IPS-20b (cell line): ENCODE measurements around the gene ADGRF1.

ENCODE experiments used
- H3K27ac ChIP-seq: one replicate; pipeline ENCODE4 v1.5.1; 2013; ENCODE audit warnings: low read length
- H3K27me3 ChIP-seq: 2 replicates; pipeline ENCODE4 v1.6.1; 2013; ENCODE audit warnings: mild to moderate bottlenecking, low read length, inconsistent platforms; ENCODE audit not compliant: insufficient read depth
- H3K36me3 ChIP-seq: 2 replicates; pipeline ENCODE4 v1.6.1; 2013; ENCODE audit warnings: low read depth, mild to moderate bottlenecking, inconsistent platforms, low read length, moderate library complexity; ENCODE audit not compliant: insufficient read depth
- H3K4me1 ChIP-seq: 2 replicates; pipeline ENCODE4 v1.6.1; 2013; ENCODE audit warnings: mild to moderate bottlenecking, control low read depth, inconsistent platforms, low read length, moderate library complexity; ENCODE audit not compliant: insufficient read depth
- H3K4me3 ChIP-seq: 2 replicates; pipeline ENCODE4 v1.5.1; 2013; ENCODE audit warnings: mild to moderate bottlenecking, low read length, inconsistent platforms
- H3K9ac ChIP-seq: 2 replicates; pipeline ENCODE4 v1.6.1; 2013; ENCODE audit warnings: low read depth, mild to moderate bottlenecking, inconsistent platforms, low read length, moderate library complexity
- H3K9me3 ChIP-seq: 2 replicates; pipeline ENCODE4 v1.6.1; 2013; ENCODE audit warnings: mild to moderate bottlenecking, low read depth, low read length, inconsistent platforms; ENCODE audit not compliant: insufficient read depth

Gene ADGRF1

DNA sequence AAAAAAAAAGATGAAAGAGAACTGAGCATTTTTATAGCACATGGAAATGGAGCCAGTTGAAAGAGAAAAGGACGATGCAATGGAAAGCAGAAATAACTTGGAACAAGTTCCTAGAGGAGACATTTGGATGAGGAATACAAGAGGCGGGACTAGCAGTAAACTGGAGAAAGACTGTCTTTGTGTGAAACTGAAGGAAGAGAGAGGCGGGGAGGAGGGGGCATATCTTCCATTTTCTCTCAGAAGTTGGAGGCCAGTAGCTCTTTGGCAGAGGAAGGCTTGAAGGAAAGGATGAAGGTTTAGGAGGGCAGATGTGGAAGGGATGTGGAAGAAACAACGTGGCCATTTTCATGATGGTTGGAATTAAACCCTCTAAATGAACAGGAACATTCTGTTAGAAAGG is 33.0 kb upstream of the ADGRF1 start:
- no peaks in the 10 kb centered on the region for H3K36me3 ChIP-seq
- no peaks in the 10 kb centered on the region for H3K27me3 ChIP-seq
- no peak overlapping the region for H3K4me3 ChIP-seq
- peaks cover 5% of the 10 kb centered on the region; the same call in 1 of the 2 replicates for H3K4me1 ChIP-seq
- no peak overlapping the region for H3K9ac ChIP-seq
- H3K9me3 ChIP-seq = no peaks in the 10 kb centered on the region
- no peak overlapping the region for H3K27ac ChIP-seq

GRCh38 chr6:47073125-47074110 is 31.3 kb upstream of the ADGRF1 start:
- peaks cover 5% of the 10 kb centered on the region; the same call in 1 of the 2 replicates for H3K4me1 ChIP-seq

GRCh38 chr6:47072667-47073066 is 30.5 kb upstream of the ADGRF1 start:
- Histone ChIP-seq H3K27me3 (no peaks in the 10 kb centered on the region), H3K9me3 (no peaks in the 10 kb centered on the region), H3K9ac (no peak overlapping the region), H3K36me3 (no peaks in the 10 kb centered on the region), H3K27ac (no peak overlapping the region), H3K4me1 (peaks cover 5% of the 10 kb centered on the region; the same call in 1 of the 2 replicates), H3K4me3 (no peak overlapping the region)

More at GRCh38 chr6:47073125-47074110, 31.3 kb upstream of the ADGRF1 start:
- Histone ChIP-seq H3K9me3 (no peaks in the 10 kb centered on the region), H3K9ac (no peak overlapping the region), H3K4me3 (no peak overlapping the region), H3K27ac (no peak overlapping the region), H3K36me3 (no peaks in the 10 kb centered on the region), H3K27me3 (no peaks in the 10 kb centered on the region)

- peaks cover 2% of the 10 kb centered on the region; the same call in 1 of the 2 replicates for H3K4me1 ChIP-seq
- no peak overlapping the region for H3K4me3 ChIP-seq
- H3K9me3 ChIP-seq = peaks cover 4% of the 10 kb centered on the region; the same call in 1 of the 2 replicates
- H3K36me3 ChIP-seq = no peaks in the 10 kb centered on the region
- no peaks in the 10 kb centered on the region for H3K27me3 ChIP-seq
- H3K9ac ChIP-seq = no peak overlapping the region
- no peak overlapping the region for H3K27ac ChIP-seq
These were observed 29.5 kb upstream of the ADGRF1 start for GRCh38 chr6:47071681-47072080.

DNA sequence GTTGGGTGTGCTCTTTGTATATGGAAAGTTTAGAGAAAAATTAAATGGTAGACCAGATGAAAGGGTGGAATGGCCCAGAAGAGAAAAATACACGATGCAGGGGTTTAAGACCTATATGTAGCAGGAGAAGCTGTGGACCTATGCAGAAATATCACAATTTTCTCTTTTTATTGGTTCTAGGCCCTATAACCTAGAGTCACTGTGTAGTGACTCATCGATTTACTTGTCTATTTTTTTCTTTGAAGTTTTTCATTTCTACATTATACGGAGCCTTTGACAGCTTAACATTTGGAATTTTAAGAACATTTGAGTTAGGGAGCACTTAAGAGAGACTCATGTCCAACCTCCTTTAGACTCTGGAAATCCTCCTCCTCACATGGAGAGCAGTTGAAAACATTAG is 28.3 kb upstream of the ADGRF1 start:
- no peak overlapping the region for H3K9ac ChIP-seq
- H3K9me3 ChIP-seq = peaks cover 6% of the 10 kb centered on the region; the same call in 1 of the 2 replicates
- no peak overlapping the region for H3K4me3 ChIP-seq
- H3K36me3 ChIP-seq = no peaks in the 10 kb centered on the region
- no peaks in the 10 kb centered on the region for H3K27me3 ChIP-seq
- 0 out of 2 replicates have a peak, but pooled peaks cover 2% of the 10 kb centered on the region for H3K4me1 ChIP-seq
- no peak overlapping the region for H3K27ac ChIP-seq

DNA sequence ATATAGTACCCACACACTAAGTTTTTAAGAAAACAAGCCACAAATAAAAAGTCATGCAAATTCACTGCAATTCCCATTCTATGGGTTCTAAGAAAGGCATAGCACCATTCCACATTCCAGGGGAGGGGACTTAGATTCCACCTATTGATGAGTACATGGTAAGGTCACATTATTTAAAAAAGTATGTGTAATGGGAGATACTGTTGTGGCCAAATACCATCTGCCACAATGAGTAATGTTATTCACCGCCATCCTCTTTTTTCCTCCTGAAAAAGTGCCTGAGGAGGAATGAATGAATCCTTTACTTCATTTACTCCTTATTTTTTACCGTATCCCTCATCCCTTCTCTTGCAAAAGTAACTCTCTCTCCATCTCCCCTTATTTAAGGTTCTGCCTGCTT is 27.0 kb upstream of the ADGRF1 start:
- Histone ChIP-seq H3K9ac (no peak overlapping the region), H3K36me3 (no peaks in the 10 kb centered on the region), H3K4me3 (no peak overlapping the region), H3K9me3 (peaks cover 6% of the 10 kb centered on the region; the same call in 1 of the 2 replicates), H3K27ac (no peak overlapping the region), H3K4me1 (0 out of 2 replicates have a peak, but pooled peaks cover 2% of the 10 kb centered on the region), H3K27me3 (no peaks in the 10 kb centered on the region)

DNA sequence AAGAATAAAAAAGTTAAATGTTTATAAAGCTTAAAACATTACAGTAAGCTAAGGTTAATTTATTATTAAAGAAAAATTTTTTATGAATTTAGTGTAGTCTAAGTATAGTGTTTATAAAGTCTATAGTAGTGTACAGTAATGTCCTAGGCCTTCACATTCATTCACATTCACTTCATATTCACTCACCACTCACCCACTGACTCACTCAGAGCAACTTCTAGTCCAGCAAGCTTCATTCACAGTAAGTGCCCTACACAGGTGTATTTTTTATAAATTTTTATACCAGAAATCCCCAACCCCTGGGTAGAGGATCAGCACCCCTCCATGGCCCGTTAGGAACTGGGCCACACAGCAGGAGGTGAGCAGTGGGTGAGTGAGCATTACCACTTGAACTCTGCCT is 24.3 kb upstream of the ADGRF1 start:
- Histone ChIP-seq H3K36me3 (no peaks in the 10 kb centered on the region), H3K4me1 (no peaks in the 10 kb centered on the region), H3K27me3 (no peaks in the 10 kb centered on the region), H3K9me3 (peaks cover 6% of the 10 kb centered on the region; the same call in 1 of the 2 replicates), H3K4me3 (no peak overlapping the region), H3K9ac (no peak overlapping the region), H3K27ac (no peak overlapping the region)

GRCh38 chr6:47064274-47064673 is 22.1 kb upstream of the ADGRF1 start:
- Histone ChIP-seq H3K9me3 (peaks cover 6% of the 10 kb centered on the region; the same call in 1 of the 2 replicates), H3K27ac (no peak overlapping the region), H3K4me1 (no peaks in the 10 kb centered on the region), H3K9ac (no peak overlapping the region), H3K36me3 (no peaks in the 10 kb centered on the region), H3K27me3 (no peaks in the 10 kb centered on the region), H3K4me3 (no peak overlapping the region)

DNA sequence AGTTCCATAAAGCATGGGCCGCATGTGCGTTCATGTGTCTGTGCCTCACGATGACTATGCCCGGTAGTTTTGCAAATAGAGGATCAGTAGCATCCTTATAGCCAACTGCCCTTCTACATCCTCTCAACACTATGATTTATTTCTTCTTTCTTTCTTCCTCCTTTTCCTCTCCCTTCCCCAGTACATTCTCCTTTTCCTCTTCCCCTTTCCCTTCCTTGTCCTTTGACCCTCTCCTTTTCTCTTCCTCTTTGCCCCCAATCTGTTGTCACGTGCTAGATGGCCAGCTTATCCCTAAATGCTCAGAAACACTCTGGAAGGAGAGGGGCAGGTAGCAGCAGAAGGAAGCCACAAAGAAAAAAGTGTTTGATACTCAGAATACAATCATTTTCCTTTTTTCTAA is 20.2 kb upstream of the ADGRF1 start:
- H3K9ac ChIP-seq = no peak overlapping the region
- peaks cover 6% of the 10 kb centered on the region; the same call in 1 of the 2 replicates for H3K9me3 ChIP-seq
- H3K4me1 ChIP-seq = no peaks in the 10 kb centered on the region
- no peak overlapping the region for H3K27ac ChIP-seq
- H3K36me3 ChIP-seq = no peaks in the 10 kb centered on the region
- H3K27me3 ChIP-seq = no peaks in the 10 kb centered on the region
- H3K4me3 ChIP-seq = no peak overlapping the region

- H3K9ac ChIP-seq = no peak overlapping the region
- H3K27me3 ChIP-seq = no peaks in the 10 kb centered on the region
- H3K9me3 ChIP-seq = peaks cover 2% of the 10 kb centered on the region; the same call in 1 of the 2 replicates
- H3K27ac ChIP-seq = no peak overlapping the region
- no peak overlapping the region for H3K4me3 ChIP-seq
- no peaks in the 10 kb centered on the region for H3K4me1 ChIP-seq
- no peaks in the 10 kb centered on the region for H3K36me3 ChIP-seq
These were observed 19.5 kb upstream of the ADGRF1 start for GRCh38 chr6:47061309-47062300.

DNA sequence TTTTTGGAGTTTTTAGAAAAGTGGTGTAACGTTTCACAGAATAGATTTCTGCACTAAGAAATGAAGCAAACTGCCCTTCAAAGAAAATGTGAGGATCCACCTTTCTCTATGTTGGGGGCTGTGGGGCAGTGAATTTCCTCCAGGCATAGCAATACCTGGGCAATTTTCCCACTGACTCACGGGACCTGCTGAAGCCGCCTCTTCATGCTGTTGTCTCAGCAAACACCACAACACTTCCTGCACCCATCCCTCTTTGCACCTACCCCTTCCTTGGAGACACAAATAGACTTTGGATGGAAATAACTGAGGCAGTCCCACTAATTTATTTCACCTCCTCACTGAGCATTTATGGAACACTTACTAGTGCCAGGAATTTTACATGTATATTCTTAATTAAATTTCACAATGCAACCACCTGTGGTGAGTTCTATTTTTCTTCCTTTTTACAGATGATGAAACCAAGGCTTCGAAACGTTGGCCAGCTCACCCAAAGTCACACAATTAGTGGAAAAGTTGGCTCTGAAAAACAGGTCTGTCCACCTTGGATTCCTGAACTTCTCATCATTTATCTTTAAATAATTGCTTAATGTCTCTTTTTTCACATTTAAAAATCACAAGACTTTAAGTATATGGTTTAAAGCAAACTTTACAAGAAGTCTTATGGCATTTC is 17.2 kb upstream of the ADGRF1 start:
- Histone ChIP-seq H3K9ac (no peak overlapping the region), H3K9me3 (no peaks in the 10 kb centered on the region), H3K27me3 (no peaks in the 10 kb centered on the region), H3K4me1 (no peaks in the 10 kb centered on the region), H3K36me3 (no peaks in the 10 kb centered on the region), H3K27ac (no peak overlapping the region), H3K4me3 (no peak overlapping the region)
